NCI-H226 (cell line): ENCODE results near the gene RAB8B.
A peak's percentile ranks its signal among the peaks of the same experiment; 100 is the strongest.

Experiments
- DNase-seq: peaks from one replicate; pipeline ENCODE4 v3.0.0-alpha.2; 2015

The RAB8B gene

DNA sequence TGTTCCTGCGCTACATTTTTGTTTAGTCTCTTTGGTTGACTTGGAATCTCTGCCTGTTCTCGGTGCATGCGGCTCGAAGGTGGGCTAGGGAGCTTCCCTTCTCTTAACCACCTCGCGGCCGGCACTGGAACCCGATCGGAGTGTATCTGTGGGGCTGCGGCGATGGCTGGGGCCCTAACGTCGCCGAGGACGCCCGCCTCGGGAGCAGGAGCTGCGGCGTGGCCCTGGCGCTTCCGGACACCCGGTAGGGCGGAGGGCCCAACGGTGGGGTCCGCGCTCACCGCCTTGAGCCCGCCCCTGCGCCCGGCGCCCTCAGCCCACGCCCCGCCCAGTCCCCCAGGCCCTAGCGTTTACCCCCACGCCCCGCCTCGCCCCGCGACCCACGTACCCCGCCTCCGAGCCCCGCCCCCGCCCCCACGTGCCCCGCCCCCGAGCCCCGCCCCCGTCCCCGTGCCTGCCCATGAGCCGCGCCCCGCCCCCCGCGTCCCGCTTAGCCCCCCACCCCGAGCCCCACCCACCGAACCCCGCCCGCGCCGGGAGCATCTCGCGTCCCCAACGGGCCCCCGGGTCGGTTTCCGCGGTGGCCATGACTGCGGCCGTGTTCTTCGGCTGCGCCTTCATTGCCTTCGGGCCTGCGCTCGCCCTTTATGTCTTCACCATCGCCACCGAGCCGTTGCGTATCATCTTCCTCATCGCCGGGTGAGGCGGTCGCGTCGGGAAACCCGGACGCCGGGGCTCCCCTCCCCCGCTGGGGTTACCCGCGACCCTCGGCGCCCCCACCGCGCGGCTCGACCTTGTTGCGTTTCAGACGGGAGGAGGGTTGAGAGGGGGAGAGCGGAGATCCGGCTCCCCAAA is 87.9 kb downstream of the RAB8B start, which contains the start of gene APH1B:
Gene APH1B (plus strand): TSS at position 568 of the 855 bp plus-strand sequence. CDS start 19 bp downstream, at position 587.
- peak; percentile 52 for DNase-seq

DNA sequence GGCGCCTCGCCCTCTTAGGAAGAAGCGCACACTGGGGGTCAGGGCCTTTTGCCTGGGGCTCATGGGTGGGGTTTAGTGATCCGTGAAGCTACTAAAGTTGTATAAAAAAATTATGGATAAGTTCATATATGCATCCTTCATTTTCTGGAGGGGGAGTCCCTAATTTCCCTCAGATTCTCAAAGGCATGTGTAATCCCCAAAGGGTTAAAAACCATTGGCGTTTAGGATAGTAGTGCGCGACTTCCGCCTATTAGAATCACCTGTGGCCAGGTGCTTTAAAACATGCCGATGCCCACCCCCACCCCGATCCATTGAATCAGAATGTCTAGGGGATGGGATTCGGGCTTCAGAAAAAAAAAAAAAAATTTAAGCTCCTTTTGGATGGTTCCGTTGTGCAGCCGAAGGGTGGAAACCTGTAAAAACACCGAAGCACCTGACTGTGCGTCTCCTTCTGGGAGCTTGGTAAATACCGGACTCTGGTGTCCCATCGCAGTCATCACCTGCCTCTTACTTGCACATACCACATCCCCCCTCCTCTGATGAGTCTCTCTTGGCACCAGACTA is 88.6 kb downstream of the RAB8B start:
- DNase-seq = no peak

DNA sequence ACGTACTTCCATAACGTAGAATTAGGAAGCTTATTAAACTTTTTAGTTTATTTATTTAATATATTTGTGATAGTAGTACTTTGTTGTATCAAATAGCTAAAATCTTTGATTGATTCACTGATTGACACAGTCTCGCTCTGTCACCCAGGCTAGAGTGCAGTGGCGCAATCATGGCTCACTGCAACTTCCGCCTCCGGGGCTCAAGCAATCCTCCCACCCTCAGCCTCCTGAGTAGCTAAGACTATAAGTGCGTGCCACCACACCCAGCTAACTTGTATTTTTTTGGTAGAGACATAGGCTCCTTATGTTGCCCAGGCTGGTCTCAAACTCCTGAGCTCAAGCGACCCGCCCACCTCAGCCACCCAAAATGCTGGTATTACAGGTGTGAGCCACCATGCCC is 93.7 kb downstream of the RAB8B start:
- no peak for DNase-seq

DNA sequence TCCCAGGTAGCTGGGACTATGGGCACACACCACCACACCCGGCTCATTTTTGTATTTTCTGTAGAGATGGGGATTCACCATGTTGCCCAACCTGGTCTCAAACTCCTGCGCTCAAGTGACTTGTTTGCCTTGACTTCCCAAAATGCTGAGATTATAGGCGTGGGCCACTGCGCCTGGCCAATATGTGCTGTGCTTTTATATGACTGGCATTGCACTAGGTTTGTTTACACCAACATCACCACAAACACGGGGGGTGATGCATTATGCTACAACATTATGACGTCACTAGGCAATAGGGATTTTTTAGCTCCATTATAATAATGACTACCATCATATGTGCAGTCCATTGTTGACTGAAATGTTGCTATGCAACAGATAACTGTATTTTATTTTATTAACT is 94.9 kb downstream of the RAB8B start:
- DNase-seq = no peak

DNA sequence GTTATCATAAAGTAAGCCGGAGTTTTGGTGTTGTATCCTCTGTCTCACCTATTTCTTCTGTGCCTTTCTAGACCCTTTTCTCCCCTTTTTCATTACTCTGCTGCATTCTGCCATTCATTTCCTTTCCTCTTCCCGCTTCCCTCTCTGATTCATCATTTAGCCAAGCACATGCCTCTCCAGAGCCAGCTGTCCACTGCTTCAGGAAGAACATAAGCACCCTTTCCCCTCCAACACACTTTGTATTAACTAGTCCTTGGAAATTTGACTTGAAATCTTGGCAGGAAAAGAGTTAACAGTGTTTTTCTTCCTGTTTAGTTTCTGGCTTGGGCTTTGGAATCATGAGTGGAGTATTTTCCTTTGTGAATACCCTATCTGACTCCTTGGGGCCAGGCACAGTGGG is 97.7 kb downstream of the RAB8B start:
- peak; percentile 25 for DNase-seq

DNA sequence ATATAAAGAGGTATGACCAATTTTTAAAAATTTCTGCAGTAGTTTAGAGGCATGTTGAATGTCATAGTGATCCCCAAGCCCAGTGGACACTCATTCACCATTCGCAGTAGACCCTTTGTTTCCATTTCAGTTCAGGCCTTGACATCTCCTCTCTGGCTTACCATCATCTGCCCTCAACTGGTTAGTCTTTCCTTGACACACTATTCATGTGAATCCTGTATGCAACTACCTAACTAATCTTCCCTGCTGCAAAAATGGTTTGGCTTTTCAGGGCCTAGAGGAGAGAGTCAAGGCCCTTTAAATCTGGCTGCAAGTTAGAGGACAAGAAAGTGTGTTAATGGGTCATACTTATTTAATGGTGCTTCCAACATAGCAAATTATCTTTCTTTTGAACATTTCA is 98.9 kb downstream of the RAB8B start:
- DNase-seq = no peak

DNA sequence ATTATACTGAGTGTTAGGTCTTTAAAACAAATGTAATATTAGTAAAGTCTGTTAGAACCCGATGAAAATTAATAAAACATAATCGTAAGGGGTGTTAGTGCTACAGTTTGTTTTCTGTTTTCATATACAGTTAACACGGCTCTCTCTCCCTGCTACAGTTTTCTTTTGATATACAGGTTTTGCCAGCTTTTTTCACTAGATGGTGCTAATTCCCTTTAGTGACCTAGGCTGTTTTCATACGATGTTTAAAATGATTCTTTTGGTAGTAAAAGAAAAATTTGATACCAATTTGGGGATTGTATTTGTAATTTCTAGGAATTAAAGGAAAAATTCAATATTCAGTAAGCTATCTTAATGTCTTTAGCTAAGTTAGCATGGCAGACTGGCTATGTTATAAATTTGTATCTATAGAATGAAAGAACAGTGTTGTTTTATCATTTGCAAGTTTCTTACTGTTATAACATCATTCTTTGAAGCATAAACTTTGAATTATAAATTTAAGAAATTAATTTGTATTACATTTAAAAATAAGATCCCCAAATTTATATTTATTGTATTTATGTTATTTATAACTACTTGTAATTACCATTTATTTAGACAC is 99.5 kb downstream of the RAB8B start:
- DNase-seq = peak; percentile 38

DNA sequence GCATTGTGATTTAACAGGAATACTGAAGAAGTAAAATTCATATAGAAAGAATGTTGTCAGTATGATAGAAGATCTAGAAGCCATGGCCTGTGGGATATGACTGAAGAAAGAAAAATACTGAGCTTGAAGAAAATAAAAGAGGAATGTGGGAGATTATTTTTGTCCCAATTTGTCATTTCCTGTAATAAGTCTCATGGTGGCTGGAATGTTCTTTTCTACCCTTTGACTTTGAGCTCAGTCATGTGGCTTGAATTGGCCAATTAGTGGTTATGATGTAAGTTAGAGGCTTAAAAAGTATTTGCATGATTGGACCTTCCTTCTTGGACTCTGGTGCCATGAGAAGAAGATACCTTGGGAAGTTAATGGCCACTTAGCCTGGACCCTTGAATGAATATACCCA is 102.1 kb downstream of the RAB8B start:
- peak; percentile 55 for DNase-seq

DNA sequence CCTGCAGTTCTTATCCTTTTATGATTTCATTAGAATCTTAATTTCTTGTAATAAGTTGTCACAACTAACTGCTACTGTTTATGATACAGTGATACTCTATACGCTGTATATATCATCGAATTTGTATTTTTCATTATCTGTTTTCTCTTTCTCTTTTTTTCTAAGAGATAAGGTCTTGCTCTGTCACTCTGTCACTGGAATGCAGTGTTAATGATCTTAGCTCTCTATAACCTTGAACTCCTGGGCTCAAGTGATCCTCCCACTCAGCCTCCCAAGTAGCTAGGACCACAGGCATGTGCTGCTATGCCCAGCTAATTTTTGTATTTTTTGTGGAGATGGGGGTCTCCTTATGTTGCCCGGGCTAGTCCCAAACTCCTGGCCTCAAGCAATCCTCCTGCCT is 102.8 kb downstream of the RAB8B start:
- no peak for DNase-seq

DNA sequence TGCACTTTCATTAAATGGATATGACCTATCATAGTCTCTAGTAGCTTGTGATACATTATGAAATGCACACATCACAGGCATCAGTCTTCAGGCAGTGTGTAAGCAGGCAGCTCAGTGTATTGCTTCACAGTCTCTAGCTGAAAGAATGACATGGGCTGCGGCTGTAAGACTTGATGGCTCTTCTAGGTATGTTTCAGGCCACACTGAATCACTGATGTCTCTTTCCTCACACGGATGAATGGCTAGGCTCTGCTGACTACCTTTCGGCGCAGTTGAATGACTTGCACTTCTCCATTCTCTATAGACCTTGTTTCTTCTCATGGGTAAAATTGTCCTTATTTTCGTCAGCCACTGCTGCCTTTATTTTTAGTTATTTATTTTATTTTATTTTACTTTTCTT is 103.4 kb downstream of the RAB8B start:
- DNase-seq = no peak

DNA sequence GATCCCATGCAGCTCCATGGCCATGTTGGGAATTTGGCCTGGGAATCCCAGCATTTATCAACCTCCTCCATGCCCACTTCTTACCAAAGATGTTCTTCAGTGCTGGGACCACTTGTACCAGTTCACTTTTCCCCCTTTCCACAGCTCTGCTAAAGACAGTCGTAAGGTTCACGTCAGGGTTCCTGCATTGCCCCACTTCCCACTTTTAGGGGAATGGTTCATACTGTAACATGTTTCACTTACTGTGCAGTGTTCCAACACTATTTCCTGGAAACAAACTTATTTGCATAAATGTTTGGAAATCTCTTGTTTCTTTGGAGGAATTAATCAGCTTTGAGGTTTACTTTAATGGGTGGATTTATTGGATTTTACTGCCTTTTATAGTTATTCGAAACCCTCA is 105.0 kb downstream of the RAB8B start:
- no peak for DNase-seq

DNA sequence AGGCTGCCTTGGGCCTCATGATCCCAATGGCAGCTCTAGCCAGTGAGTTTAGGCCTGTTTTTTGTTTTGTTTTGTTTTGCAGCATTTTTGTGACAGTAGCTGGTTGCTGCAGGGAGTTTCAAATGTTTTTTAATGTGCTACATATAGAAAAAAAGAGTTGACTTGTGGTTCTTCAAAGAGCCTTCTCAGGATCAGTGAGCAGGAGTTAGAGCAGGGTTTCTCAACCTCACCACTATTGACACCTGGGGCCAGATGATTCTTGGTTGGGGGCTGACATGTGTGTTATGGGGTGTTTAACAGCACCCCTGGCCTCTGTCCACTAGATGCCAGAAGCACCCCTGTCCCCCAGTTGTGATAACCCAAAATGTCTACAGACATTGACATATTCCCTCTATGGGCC is 105.9 kb downstream of the RAB8B start:
- DNase-seq = no peak

DNA sequence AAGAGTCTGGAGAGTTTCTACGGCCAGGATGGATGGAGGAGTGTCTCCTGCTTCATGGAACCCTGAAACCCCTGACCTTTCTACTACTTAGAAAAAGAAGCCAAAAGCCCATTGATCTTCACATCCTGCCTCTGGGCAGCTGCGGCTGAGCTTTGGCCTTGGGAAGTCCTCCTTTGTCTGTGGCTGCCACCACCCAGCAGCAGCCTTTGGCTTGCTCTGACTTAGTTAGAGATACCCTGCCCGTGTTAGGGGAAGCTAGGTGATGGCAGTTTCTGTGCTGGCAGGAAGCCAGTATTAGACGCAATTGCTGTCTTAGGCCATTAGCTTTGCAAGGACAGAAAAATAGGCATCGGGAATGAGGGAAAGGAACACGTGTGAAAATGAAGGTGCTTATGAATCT is 106.8 kb downstream of the RAB8B start:
- no peak for DNase-seq

DNA sequence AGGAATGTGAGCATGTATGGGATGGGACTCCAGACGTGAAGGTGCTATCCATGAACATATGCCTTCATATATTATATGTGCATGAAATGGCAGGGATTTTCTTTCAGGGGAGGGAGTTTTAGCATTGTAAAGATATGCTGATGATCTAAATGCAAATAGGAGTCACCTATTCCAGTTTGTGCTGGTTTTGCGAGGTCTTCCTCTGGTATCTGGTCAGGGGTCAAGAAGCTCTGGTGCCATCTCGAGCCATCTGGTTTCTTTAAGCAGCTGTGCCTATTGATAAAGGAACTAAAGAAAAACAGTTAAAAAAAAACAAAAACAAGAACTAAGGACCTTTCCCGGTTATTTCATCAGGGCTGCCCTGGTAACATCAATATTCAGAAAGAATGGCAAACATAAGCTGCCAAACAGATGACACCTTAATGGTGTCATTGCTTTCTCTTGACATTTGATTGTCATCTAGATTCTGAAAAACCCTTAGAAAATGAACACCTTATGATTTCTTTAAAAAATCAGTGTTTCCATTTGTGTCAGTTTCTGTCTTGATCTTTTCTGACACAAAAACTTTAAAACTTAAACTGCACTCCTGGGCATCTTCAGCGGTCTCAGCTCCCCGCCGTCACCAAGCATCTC is 110.7 kb downstream of the RAB8B start:
- no peak for DNase-seq

DNA sequence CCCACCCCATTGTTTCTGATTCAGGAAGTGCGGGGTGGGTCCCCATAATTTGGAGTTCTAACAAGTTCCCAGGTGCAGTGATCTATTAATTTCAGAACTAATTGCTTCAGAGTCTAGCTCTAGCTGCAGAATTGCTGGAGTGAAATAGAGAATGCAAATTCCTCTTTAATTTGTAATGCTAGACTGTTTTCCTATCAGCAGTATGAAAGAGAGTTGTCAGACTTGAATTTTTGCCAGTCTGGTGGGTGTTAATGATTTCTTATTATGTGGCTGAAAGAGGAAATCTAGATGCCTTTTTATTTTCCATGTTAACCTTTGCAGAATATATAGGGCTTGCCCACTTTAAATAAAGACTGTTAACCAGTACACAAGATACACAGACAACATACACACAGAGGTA is 111.7 kb downstream of the RAB8B start:
- DNase-seq = no peak

DNA sequence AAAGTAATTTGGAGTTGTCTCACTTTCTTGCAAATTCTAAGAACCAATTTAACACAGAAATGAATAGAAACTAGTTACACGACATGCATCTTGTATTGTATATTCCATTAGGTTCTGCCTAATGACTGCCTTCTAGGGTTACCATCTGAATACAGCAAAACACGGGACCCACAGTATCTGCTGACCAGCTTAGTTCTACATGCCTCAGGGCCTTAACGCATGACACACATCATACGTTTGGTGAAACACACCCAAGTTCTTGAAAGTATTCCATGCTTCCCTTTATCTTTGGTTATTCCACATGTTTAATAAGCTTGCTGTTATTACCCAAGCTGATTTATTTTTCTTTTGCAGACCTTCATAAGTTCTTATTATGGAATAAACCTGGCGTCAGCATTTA is 115.9 kb downstream of the RAB8B start:
- no peak for DNase-seq

DNA sequence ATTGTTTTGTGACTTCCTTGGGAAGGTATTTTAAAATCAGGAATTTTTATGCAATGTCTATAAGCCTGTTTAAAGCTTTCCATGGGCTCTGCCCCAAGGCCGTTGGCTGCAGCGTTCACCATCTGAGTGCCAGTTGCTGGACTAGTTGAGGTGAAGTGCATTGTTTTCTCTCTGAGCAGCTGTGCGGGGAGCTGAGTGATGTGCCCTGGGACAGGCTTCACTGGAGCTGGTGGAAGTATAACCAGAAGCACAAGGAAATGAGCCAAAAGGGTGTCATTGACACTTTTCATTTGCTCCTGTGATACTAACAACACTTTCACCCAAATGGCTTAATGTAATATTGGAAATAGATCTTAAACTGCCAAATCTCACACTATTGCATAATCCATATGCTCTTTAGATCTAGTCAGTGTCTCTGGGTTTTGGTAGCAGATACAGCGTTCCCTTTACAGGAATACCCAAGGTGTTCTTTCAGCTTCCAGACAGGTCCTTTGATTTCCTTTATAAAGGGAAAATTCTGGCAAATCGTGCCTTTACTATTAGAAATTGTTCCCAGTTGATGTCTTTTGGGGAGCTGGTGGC is 117.2 kb downstream of the RAB8B start:
- no peak for DNase-seq

DNA sequence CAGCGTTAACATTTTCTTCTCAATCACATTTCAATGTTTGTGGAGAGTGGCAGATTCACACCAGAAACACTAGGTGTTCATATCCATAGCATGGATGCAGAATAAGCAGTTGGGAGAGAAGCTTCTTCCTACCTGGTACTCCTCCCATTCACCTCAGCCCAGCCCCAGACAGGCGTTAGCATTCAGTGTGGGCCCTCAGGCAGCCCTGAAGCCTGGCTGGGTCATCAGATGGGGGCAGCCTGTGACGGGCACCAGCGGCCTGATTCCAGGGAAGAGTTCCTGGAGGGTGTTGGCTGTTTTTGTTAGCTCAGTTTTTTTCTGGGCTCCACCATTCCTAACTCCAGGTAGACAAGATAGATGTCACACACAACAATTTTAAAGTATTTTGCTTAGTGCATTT is 119.1 kb downstream of the RAB8B start:
- DNase-seq = no peak

DNA sequence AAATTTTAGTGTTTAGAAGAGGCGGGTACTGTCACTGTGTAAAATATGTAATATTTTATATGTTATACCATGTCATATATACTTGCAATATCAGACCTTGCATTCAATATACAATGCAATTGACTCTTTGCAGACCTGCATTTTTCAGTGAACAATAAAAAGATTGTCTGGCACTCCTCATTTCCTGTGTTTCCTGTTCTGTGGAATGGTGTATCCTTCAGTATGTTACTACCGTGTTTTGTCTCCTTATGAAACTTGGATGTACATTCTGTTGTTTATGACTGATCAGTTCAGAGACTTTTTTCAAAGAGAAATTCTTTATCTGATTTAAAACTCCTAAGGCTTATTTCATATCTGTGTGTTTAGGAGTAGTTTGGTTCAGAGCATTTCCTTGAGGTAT is 119.5 kb downstream of the RAB8B start:
- no peak for DNase-seq

DNA sequence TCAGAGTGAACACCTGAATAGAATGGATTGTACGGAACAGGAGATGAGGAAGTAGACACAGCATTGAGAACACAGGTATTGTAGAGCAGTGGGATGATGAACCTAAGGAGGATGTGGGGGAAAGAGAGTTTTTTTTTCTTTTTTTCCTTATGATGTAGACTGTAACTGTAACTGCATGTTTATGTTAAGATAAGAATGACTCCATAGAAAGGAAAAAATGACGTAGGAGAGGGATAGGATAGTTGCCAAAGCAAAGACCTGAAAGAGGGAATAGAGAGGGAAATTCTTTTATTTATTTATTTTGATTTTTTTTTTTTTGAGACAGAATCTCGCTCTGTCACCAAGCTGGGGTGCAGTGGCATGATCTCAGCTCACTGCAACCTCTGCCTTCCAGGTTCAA is 121.2 kb downstream of the RAB8B start:
- no peak for DNase-seq

DNA sequence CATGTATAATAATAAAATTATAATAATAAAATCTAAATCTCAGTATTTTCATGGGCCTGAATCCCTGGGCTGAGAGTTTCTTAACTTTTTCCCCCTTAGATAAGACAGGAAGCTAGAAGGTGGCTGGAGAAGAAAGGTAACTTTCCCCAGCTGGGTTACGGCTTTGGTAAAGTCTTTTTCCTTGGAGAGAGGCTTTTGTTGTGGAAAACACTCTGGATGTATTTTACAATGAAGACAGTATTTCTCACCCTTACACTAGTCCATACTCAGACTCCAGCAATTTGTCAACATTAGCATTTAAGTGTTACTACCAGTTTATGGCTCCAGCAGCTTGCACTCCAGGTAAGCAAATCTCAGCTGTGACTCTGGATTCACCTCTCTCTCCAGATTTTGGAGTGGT is 122.9 kb downstream of the RAB8B start:
- no peak for DNase-seq

DNA sequence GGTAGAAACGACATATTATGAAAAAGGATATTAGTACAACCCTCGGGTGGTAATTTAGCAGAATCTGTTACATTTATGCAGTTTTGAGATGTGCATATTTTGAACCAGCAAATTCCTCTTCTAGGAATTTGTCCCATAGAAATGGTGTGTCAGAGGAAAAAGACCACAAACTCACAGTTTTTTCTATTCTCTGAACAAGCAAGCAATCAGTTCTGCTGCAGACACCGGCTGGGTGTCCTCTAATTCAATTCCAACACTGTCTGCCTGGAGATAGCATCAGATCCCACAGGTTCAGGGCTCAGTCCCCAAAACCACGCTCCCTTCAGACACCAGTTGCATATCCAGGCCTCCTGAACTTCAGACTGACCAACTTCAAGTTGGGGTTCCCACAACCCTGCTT is 124.4 kb downstream of the RAB8B start:
- DNase-seq = no peak

DNA sequence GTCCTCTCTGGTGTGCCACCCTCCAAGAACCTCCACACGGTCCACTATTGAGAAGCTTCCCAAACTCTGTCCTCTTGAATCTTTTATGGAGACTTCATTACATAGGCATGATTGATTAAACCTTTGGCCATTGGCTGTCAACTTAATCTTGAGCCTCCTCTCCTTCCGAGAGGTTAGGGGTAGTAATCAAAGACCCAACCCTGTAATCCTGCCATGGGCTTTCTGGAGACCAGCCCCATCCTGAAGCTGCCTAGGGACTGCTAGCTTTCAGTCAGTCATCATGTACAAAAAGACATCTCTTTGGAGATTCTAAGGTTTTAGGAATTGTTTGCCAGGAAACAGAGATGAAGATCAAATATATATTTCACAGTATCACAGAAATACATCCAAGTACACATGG is 125.0 kb downstream of the RAB8B start:
- DNase-seq = no peak
